Medulla oblongata (tissue), 1 donor: ENCODE results near the gene ZNF581.

Source experiments
- DNase-seq: peaks from one replicate; pipeline ENCODE4 v3.0.0-alpha.2; 2015; ENCODE audit errors: extremely low spot score

The ZNF581 gene

GRCh38 chr19:55648585-55649267 is 5.3 kb downstream of the ZNF581 start:
- no peak for DNase-seq

GRCh38 chr19:55649268-55650125 is 6.0 kb downstream of the ZNF581 start:
- no peak for DNase-seq

- DNase-seq = no peak
Observed at GRCh38 chr19:55650126-55650557, 6.7 kb downstream of the ZNF581 start.

- no peak for DNase-seq
Observed at GRCh38 chr19:55650602-55651230, 7.3 kb downstream of the ZNF581 start.

- DNase-seq = no peak
Observed at GRCh38 chr19:55651236-55651635, 7.8 kb downstream of the ZNF581 start.

GRCh38 chr19:55652311-55653128 is 9.1 kb downstream of the ZNF581 start:
- no peak for DNase-seq

GRCh38 chr19:55653651-55654322 is 10.3 kb downstream of the ZNF581 start:
- DNase-seq = peak; percentile 99

- peak; percentile 100 for DNase-seq
Observed at GRCh38 chr19:55654323-55654867, 10.9 kb downstream of the ZNF581 start.

- peak; percentile 79 for DNase-seq
Observed at GRCh38 chr19:55654868-55655647, 11.6 kb downstream of the ZNF581 start, which contains the start of gene U2AF2. U2AF2 (plus strand) TSS chr19:55655035; CDS start chr19:55655105, 70 bp downstream.

GRCh38 chr19:55655648-55656040 is 12.2 kb downstream of the ZNF581 start:
- DNase-seq = no peak

- no peak for DNase-seq
Observed at GRCh38 chr19:55656552-55656951, 13.1 kb downstream of the ZNF581 start.

GRCh38 chr19:55656988-55657747 is 13.7 kb downstream of the ZNF581 start:
- no peak for DNase-seq

GRCh38 chr19:55658846-55659459 is 15.5 kb downstream of the ZNF581 start:
- DNase-seq = no peak

GRCh38 chr19:55659822-55660221 is 16.4 kb downstream of the ZNF581 start:
- no peak for DNase-seq

GRCh38 chr19:55660404-55660803 is 17.0 kb downstream of the ZNF581 start:
- DNase-seq = no peak

GRCh38 chr19:55660991-55661390 is 17.5 kb downstream of the ZNF581 start:
- DNase-seq = no peak

- DNase-seq = no peak
Observed at GRCh38 chr19:55661826-55662225, 18.4 kb downstream of the ZNF581 start.

- no peak for DNase-seq
Observed at GRCh38 chr19:55663846-55664536, 20.5 kb downstream of the ZNF581 start.
